ENCODE data around the gene GSN. TPM values are rescaled to one million over a fixed set of nuclear protein-coding genes. Genes with fewer than 3 reads are reported as not detected.

Gene GSN
- total and polyA plus RNA-seq, 2 donors (not counting 1 experiment from before 2014, with no cell fraction given) = 38.4 to 45.4 TPM

DNA sequence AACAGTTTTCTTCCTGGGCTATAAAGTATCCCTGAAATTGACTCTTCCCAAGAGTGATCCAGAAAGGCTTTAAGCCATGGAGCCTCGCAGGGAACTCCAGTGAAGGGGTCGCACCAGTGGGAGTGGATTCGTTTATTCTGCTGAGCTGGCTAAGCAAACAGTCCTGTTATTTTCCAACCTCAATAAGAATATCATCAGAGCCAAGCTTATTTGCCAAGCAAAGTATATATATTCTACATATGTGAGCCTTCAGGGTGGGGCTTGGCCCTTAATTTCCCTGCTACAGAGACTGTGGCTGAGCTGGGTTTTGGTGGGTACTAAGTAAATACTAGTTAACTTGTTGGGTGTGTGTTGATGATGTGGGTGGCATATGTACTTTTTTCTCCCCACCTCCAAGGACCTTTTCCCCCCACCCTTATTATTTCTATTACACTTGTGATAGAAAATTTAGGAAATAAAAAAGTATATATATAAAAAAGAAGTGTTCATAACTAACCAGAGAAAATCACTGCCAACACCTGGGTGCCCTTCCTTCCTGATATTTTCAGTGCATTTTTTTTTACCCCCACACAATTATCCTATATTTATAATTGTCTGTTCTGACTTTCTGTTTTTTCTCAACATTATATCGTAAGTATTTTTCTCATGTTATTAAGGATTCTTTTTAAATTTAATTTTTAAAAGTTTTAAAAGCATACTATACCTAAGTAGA lies 5.3 kb downstream of the GSN start:
- H3K9ac ChIP-seq (ENCODE audit: low read length) = no peak overlapping the region
- DNase-seq (no peak), ATAC-seq (ENCODE audit: low read depth) (no peak)
- CTCF ChIA-PET = interaction anchor here (1.9 kb wide), 1 partner anchor 47 kb away, joined by 6 read pairs; no protein-coding TSS in a partner anchor
- no peak overlapping the region for H2AFZ ChIP-seq (ENCODE audit: insufficient read depth, low read depth, low read length, poor library complexity, severe bottlenecking)
- intact Hi-C loops (cut with micrococcal nuclease) = no loop called here
- Mint-ChIP-seq H3K27me3 (no peaks in the 10 kb centered on the region), H3K4me3 (no peak overlapping the region), H3K27ac (no peak overlapping the region), H3K9me3 (ENCODE audit: insufficient read depth) (no peaks in the 10 kb centered on the region), H3K4me1 (peaks cover 29% of the 10 kb centered on the region)
- no peaks in the 10 kb centered on the region for H3K79me2 ChIP-seq (ENCODE audit: control insufficient read depth, insufficient read depth, low read length)
- TF ChIP-seq, protein P1, sequence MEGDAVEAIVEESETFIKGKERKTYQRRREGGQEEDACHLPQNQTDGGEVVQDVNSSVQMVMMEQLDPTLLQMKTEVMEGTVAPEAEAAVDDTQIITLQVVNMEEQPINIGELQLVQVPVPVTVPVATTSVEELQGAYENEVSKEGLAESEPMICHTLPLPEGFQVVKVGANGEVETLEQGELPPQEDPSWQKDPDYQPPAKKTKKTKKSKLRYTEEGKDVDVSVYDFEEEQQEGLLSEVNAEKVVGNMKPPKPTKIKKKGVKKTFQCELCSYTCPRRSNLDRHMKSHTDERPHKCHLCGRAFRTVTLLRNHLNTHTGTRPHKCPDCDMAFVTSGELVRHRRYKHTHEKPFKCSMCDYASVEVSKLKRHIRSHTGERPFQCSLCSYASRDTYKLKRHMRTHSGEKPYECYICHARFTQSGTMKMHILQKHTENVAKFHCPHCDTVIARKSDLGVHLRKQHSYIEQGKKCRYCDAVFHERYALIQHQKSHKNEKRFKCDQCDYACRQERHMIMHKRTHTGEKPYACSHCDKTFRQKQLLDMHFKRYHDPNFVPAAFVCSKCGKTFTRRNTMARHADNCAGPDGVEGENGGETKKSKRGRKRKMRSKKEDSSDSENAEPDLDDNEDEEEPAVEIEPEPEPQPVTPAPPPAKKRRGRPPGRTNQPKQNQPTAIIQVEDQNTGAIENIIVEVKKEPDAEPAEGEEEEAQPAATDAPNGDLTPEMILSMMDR (IDR thresholded peaks at IDR 0.05) = no peak
- no peak for TF ChIP-seq EZH2 (IDR thresholded peaks at IDR 0.05; ENCODE audit: borderline replicate concordance, insufficient read depth, low read depth, low read length, poor library complexity, severe bottlenecking)
- no peak overlapping the region for H3K4me3 ChIP-seq (ENCODE audit: control extremely low read depth in 1 of 5, extremely low read depth in 1 of 5, insufficient read depth in 1 of 5, low read depth in 2 of 5, low read length in 4 of 5)
- WGBS (ENCODE audit: insufficient coverage) = 83% methylated on average over 1 of the region's 4 CpGs
- H4K20me1 ChIP-seq (ENCODE audit: control insufficient read depth, insufficient read depth, low read length, poor library complexity, severe bottlenecking) = no peaks in the 10 kb centered on the region
- no peak overlapping the region for H3K27ac ChIP-seq (ENCODE audit: low read length in 2 of 2)
- H3K4me1 ChIP-seq (ENCODE audit: control insufficient read depth in 2 of 2, insufficient read depth in 2 of 2, low read length in 2 of 2) = peaks cover 9 to 37% of the 10 kb centered on the region in 2 donors
- no peak overlapping the region for H3K4me2 ChIP-seq (replicated peaks; ENCODE audit: low read depth, low read length, poor library complexity, severe bottlenecking)
- H3K27me3 ChIP-seq (replicated peaks in 1 of 4; ENCODE audit: control extremely low read depth in 1 of 4, control insufficient read depth in 3 of 4, insufficient read depth in 4 of 4, low read length in 3 of 4) = no peaks in the 10 kb centered on the region
- no peaks in the 10 kb centered on the region for H3K36me3 ChIP-seq (replicated peaks in 1 of 2; ENCODE audit: control extremely low read depth in 1 of 2, control insufficient read depth in 1 of 2, extremely low read depth in 1 of 2, insufficient read depth in 2 of 2, low read length in 1 of 2)
- POLR2A ChIA-PET = no interaction called here
- no peaks in the 10 kb centered on the region for H3K9me3 ChIP-seq (ENCODE audit: control extremely low read depth in 1 of 3, control insufficient read depth in 2 of 3, insufficient read depth in 1 of 3, low read length in 2 of 3)

DNA sequence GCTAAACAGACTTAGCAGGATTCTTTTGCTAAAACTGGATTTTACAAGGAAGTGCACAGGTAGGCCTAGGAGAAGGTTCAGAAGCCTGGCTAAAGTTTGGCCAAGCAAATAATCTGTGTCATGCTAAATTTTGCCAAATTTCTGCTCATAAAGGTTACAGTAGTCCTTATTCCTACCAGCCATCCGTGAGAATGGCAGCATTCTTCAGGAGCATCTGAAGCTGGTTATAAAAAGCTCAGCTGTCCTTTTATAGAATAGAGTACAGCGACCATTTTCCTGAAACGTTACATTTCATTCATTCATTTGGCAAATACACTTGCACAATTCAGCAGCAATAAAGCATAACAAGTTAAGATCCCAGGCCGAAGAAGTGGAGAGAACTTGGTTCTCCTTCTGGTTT lies 6.9 kb downstream of the GSN start:
- ATAC-seq (ENCODE audit: low read depth) = no peak
- Histone ChIP-seq H3K9ac (ENCODE audit: low read length) (no peak overlapping the region), H3K36me3 (replicated peaks in 1 of 2; ENCODE audit: control extremely low read depth in 1 of 2, control insufficient read depth in 1 of 2, extremely low read depth in 1 of 2, insufficient read depth in 2 of 2, low read length in 1 of 2) (no peaks in the 10 kb centered on the region), H3K9me3 (ENCODE audit: control extremely low read depth in 1 of 3, control insufficient read depth in 2 of 3, insufficient read depth in 1 of 3, low read length in 2 of 3) (no peaks in the 10 kb centered on the region), H2AFZ (ENCODE audit: insufficient read depth, low read depth, low read length, poor library complexity, severe bottlenecking) (no peak overlapping the region), H3K4me1 (ENCODE audit: control insufficient read depth in 2 of 2, insufficient read depth in 2 of 2, low read length in 2 of 2) (peaks cover 3 to 31% of the 10 kb centered on the region in 2 donors), H3K27me3 (replicated peaks in 1 of 4; ENCODE audit: control extremely low read depth in 1 of 4, control insufficient read depth in 3 of 4, insufficient read depth in 4 of 4, low read length in 3 of 4) (no peaks in the 10 kb centered on the region), H4K20me1 (ENCODE audit: control insufficient read depth, insufficient read depth, low read length, poor library complexity, severe bottlenecking) (no peaks in the 10 kb centered on the region), H3K4me3 (ENCODE audit: control extremely low read depth in 1 of 5, extremely low read depth in 1 of 5, insufficient read depth in 1 of 5, low read depth in 2 of 5, low read length in 4 of 5) (no peak overlapping the region), H3K4me2 (replicated peaks; ENCODE audit: low read depth, low read length, poor library complexity, severe bottlenecking) (no peak overlapping the region), H3K27ac (ENCODE audit: low read length in 2 of 2) (no peak overlapping the region), H3K79me2 (ENCODE audit: control insufficient read depth, insufficient read depth, low read length) (peaks cover 6% of the 10 kb centered on the region)
- intact Hi-C loops (cut with micrococcal nuclease) = no loop called here
- Mint-ChIP-seq H3K4me1 (peaks cover 21% of the 10 kb centered on the region), H3K27ac (no peak overlapping the region), H3K9me3 (ENCODE audit: insufficient read depth) (no peaks in the 10 kb centered on the region), H3K27me3 (no peaks in the 10 kb centered on the region), H3K4me3 (no peak overlapping the region)
- TF ChIP-seq, protein P1 (IDR thresholded peaks at IDR 0.05) = no peak
- no peak for TF ChIP-seq EZH2 (IDR thresholded peaks at IDR 0.05; ENCODE audit: borderline replicate concordance, insufficient read depth, low read depth, low read length, poor library complexity, severe bottlenecking)
- ChIA-PET CTCF (interaction anchor here (1.1 to 1.4 kb wide), 2 partner anchors 45 to 116 kb away, joined by 3 to 6 read pairs; no protein-coding TSS in a partner anchor), POLR2A (no interaction called here)
- DNase-seq = no peak
- 92% methylated on average over 2 of the region's 4 CpGs for WGBS (ENCODE audit: insufficient coverage)
